HepG2 (cell line): ENCODE results near the gene IL16. TPM values are rescaled to one million over a fixed set of nuclear protein-coding genes. Genes with fewer than 3 reads are reported as not detected.

ENCODE experiments used
- ATAC-seq: fragments of 200-7000 bp; cut with Tn5 transposase; 3 replicates; pipeline ENCODE4 v1.9.1; 2020; ENCODE audit warnings: mild to moderate bottlenecking, moderate library complexity
- BruUV-seq: library from RNA; stranded (reverse); fragments of 400-500 nt; replicated peaks from 2 replicates; lab custom pipeline; 2021; lab: Mats Ljungman, UMichigan
- CTCF ChIA-PET: fragments of 300-600 bp; formaldehyde crosslinking; extraction: SDS; loops from one replicate; lab custom pipeline; 2021; ENCODE audit warnings: low total read pairs, inconsistent platforms, low intra/inter-chr PET ratio; lab: Yijun Ruan, JAX
- POLR2A ChIA-PET: fragments of 350-600 bp; sonication (Branson Sonifier 250); formaldehyde crosslinking; loops from one replicate; lab custom pipeline; 2020; ENCODE audit warnings: antibody characterized with exemption, inconsistent platforms; lab: Yijun Ruan, JAX
- DNase-seq: peaks from one replicate; pipeline ENCODE4 v3.0.0-alpha.2; 2015; ENCODE audit warnings: low spot score
- FAIRE-seq: peaks from 3 replicates; lab custom pipeline; 2011; peaks lifted over from hg19 to GRCh38; lab: Jason Lieb, UNC
- H2AFZ ChIP-seq: one replicate; pipeline ENCODE4 v1.6.1; 2011; ENCODE audit warnings: low read length, inconsistent platforms
- H3K27ac ChIP-seq: fragments of 300-600 bp; 3 replicates; pipeline ENCODE4 v1.8.0; 2011; ENCODE audit warnings: mixed run types, mild to moderate bottlenecking, mixed read lengths, low read length, inconsistent platforms; ENCODE audit not compliant: insufficient read depth; ENCODE audit errors: extremely low read length
- H3K27me3 ChIP-seq, 2 experiments: fragments of 200-600 bp in 1 of 2; 2 replicates in 1 of 2; 3 replicates in 1 of 2; pipeline versions ENCODE4 v1.6.0 to v1.8.0; 2011; ENCODE audit warnings: low read length in 2 of 2, mild to moderate bottlenecking in 2 of 2, moderate library complexity in 2 of 2, inconsistent platforms in 1 of 2; ENCODE audit not compliant: insufficient read depth in 2 of 2, control insufficient read depth in 1 of 2
- H3K36me3 ChIP-seq, 2 experiments: fragments of 200-600 bp in 1 of 2; replicated peaks in 1 of 2; 2 replicates in 1 of 2; 3 replicates in 1 of 2; pipeline versions ENCODE4 v1.5.1 to v1.8.0; 2011; ENCODE audit warnings: low read length in 2 of 2, inconsistent platforms in 1 of 2; ENCODE audit not compliant: insufficient read depth in 2 of 2, control insufficient read depth in 1 of 2
- H3K4me1 ChIP-seq: 2 replicates; pipeline ENCODE4 v1.5.1; 2012; ENCODE audit warnings: low read length, inconsistent platforms; ENCODE audit not compliant: insufficient read depth
- H3K4me2 ChIP-seq: 2 replicates; pipeline ENCODE4 v1.6.0; 2011; ENCODE audit warnings: low read depth, low read length, inconsistent platforms
- H3K4me3 ChIP-seq, 3 experiments: fragments of 200-600 bp in 1 of 3; sonication (generic), shearing (Covaris generic) in 1 of 3; replicated peaks in 1 of 3; 2 replicates each; pipeline ENCODE4 v1.5.1; 2011 to 2016; ENCODE audit warnings: low read length in 3 of 3, inconsistent platforms in 2 of 3, low read depth in 2 of 3, mild to moderate bottlenecking in 2 of 3, control low read depth in 1 of 3, mixed read lengths in 1 of 3; ENCODE audit not compliant: insufficient read depth in 1 of 3
- H3K79me2 ChIP-seq: one replicate; pipeline ENCODE4 v1.6.1; 2011; ENCODE audit warnings: low read length, inconsistent platforms; ENCODE audit not compliant: insufficient read depth
- H3K9ac ChIP-seq: 2 replicates; pipeline ENCODE4 v1.6.0; 2011; ENCODE audit warnings: mild to moderate bottlenecking, low read depth, low read length, inconsistent platforms; ENCODE audit not compliant: insufficient read depth
- H3K9me3 ChIP-seq: 2 replicates; pipeline ENCODE4 v1.5.1; 2012; ENCODE audit warnings: mild to moderate bottlenecking, low read length
- H4K20me1 ChIP-seq: 2 replicates; pipeline ENCODE4 v1.6.0; 2011; ENCODE audit warnings: inconsistent platforms, mild to moderate bottlenecking, low read length, moderate library complexity; ENCODE audit not compliant: insufficient read depth
- ATF3 ChIP-seq: sonication (generic); formaldehyde crosslinking; IDR thresholded peaks from 2 replicates; pipeline ENCODE4 v1.4.0; 2020; ENCODE audit warnings: missing genetic modification reagents
- ELF1 ChIP-seq: sonication (generic); formaldehyde crosslinking; IDR thresholded peaks from 2 replicates; pipeline ENCODE4 v1.4.0; 2020; ENCODE audit warnings: missing genetic modification reagents
- HNF4G ChIP-seq, 2 experiments: sonication (generic) in 1 of 2; formaldehyde crosslinking in 1 of 2; IDR thresholded peaks; 2 replicates each; pipeline versions ENCODE4 v1.4.0 to v1.6.1; 2011 to 2020; ENCODE audit warnings: borderline replicate concordance in 2 of 2, low read depth in 2 of 2, mild to moderate bottlenecking in 2 of 2, low read length in 1 of 2, missing genetic modification reagents in 1 of 2, moderate library complexity in 1 of 2
- HNRNPLL ChIP-seq: fragments of 200-400 bp; formaldehyde crosslinking; IDR thresholded peaks from 2 replicates; pipeline ENCODE4 v1.6.1; 2017; ENCODE audit warnings: mild to moderate bottlenecking, low read depth, low read length; ENCODE audit not compliant: poor library complexity, severe bottlenecking
- KAT2B ChIP-seq: fragments of 150-350 bp; IDR thresholded peaks from 2 replicates; pipeline ENCODE4 v1.6.1; 2014; ENCODE audit warnings: low read depth, low read length, borderline replicate concordance
- MEIS1 ChIP-seq: sonication (generic); formaldehyde crosslinking; IDR thresholded peaks from 2 replicates; pipeline ENCODE4 v1.9.0; 2021; ENCODE audit warnings: mild to moderate bottlenecking, missing genetic modification reagents, moderate library complexity, borderline replicate concordance
- MXD4 ChIP-seq: IDR thresholded peaks from 2 replicates; pipeline ENCODE4 v1.6.1; 2016; ENCODE audit warnings: mild to moderate bottlenecking, missing biosample characterization, missing genetic modification reagents
- MYC ChIP-seq: sonication (generic); formaldehyde crosslinking; IDR thresholded peaks from 2 replicates; pipeline ENCODE4 v1.9.0; 2021; ENCODE audit warnings: missing genetic modification reagents, borderline replicate concordance
- NFYB ChIP-seq: sonication (generic); formaldehyde crosslinking; IDR thresholded peaks from 2 replicates; pipeline ENCODE4 v1.4.0; 2020; ENCODE audit warnings: missing genetic modification reagents
- PPARG ChIP-seq: conservative IDR thresholded peaks from 2 replicates; pipeline ENCODE4 v1.6.1; 2016; ENCODE audit warnings: missing biosample characterization, missing genetic modification reagents
- SP2 ChIP-seq: sonication (generic); formaldehyde crosslinking; IDR thresholded peaks from 2 replicates; pipeline ENCODE4 v1.5.1; 2020; ENCODE audit warnings: mild to moderate bottlenecking, missing genetic modification reagents
- ZNF3 ChIP-seq: IDR thresholded peaks from 2 replicates; pipeline ENCODE4 v1.7.0; 2017; ENCODE audit warnings: inconsistent platforms
- ZNF30 ChIP-seq: sonication (generic); formaldehyde crosslinking; IDR thresholded peaks from 2 replicates; pipeline ENCODE4 v1.5.0; 2020; ENCODE audit warnings: mild to moderate bottlenecking, missing genetic modification reagents
- ZNF749 ChIP-seq: sonication (generic); formaldehyde crosslinking; IDR thresholded peaks from 2 replicates; pipeline ENCODE4 v1.8.0; 2022; ENCODE audit warnings: mild to moderate bottlenecking, missing genetic modification reagents, moderate library complexity, borderline replicate concordance
- whole genome bisulfite sequencing: methylation state at CpG from one replicate; pipeline ENCODE4 v1.1.6; 2017; ENCODE audit warnings: low lambda C conversion rate; 5-methylcytosine and 5-hydroxymethylcytosine counted together
- in situ Hi-C: cut with HindIII; loops from 2 replicates; pipeline ENCODE4 v1.10.0; 2017; ENCODE audit warnings: low pct_unique_long_range_greater_than_20kb; ENCODE audit not compliant: extremely low pct_ligation_motif_present
- intact Hi-C: fragments of 100-400 bp; cut with micrococcal nuclease; formaldehyde crosslinking; loops from one replicate; pipeline ENCODE4 v1.10.0; 2022; ENCODE audit not compliant: unreplicated experiment
- polyA plus RNA-seq, 8 experiments: library from polyadenylated mRNA; depleted of rRNA in 3 of 8; stranded (reverse) in 7 of 8; unstranded in 1 of 8; fragments of >200 nt; fragmentation: Illumina TruSeq in 4 of 8; extraction: Trizol in 4 of 8; gene quantifications; 2 replicates each; pipeline versions ENCODE4 v1.2.1 to v1.2.3, GENCODE V29; 2011 to 2016; ENCODE audit warnings: low read depth in 4 of 8, missing spikeins in 1 of 8, mixed read lengths in 1 of 8; ENCODE audit not compliant: insufficient read depth in 1 of 8
- total RNA-seq, 5 experiments: library from RNA; depleted of rRNA; stranded (reverse); fragments of >200 nt; fragmentation: Illumina TruSeq; extraction: Trizol; gene quantifications; 2 replicates each; pipeline ENCODE4 v1.2.3, GENCODE V29; 2016; ENCODE audit warnings: low read depth in 1 of 5
- TF ChIP-seq, protein P1 (sequence below): sonication (generic); formaldehyde crosslinking; IDR thresholded peaks from 2 replicates; pipeline ENCODE4 v1.5.1; 2020; ENCODE audit warnings: mild to moderate bottlenecking, missing genetic modification reagents, borderline replicate concordance
- TF ChIP-seq, protein P2 (sequence below): IDR thresholded peaks from 2 replicates; pipeline ENCODE4 v1.6.1; 2016; ENCODE audit warnings: mild to moderate bottlenecking

Gene IL16
- total and polyA plus RNA-seq, 2 of the 13 experiments (the other 11 are each of a cell fraction or from before 2014, with no cell fraction given): 0.03 TPM; not detected in 1

GRCh38 chr15:81196576-81197254, at the start of gene IL16 (continued):
- TF ChIP-seq MYC (no peak), KAT2B (no peak), MXD4 (CRISPR knock-in tag) (no peak)

- in situ Hi-C loops (no loop called here), intact Hi-C loops (no loop called here)
- Histone ChIP-seq H3K4me1 (no peaks in the 10 kb centered on the region), H3K4me2 (no peak overlapping the region), H3K36me3 (no peaks in the 10 kb centered on the region), H2AFZ (no peak overlapping the region), H3K79me2 (no peaks in the 10 kb centered on the region), H3K4me3 (no peak overlapping the region), H3K9me3 (no peaks in the 10 kb centered on the region), H3K27me3 (peaks cover 0 to 7% of the 10 kb centered on the region in 2 experiments; a peak in 1 of 5 replicates), H4K20me1 (no peaks in the 10 kb centered on the region), H3K27ac (no peak overlapping the region), H3K9ac (no peak overlapping the region)
- no TSS peak for BruUV-seq
- FAIRE-seq: no peak
- DNase-seq: no peak
- WGBS: 5% methylated on average over 7 of the region's 7 CpGs
- ChIA-PET POLR2A (no interaction called here), CTCF (no interaction called here)
- no peak for ATAC-seq
- no peak for TF ChIP-seq MEIS1 (CRISPR knock-in tag)
- TF ChIP-seq ZNF749 (CRISPR knock-in tag): no peak
- no peak for TF ChIP-seq ELF1 (CRISPR knock-in tag)
- TF ChIP-seq SP2 (CRISPR knock-in tag): no peak
- no peak for TF ChIP-seq ATF3 (CRISPR knock-in tag)
- no peak for TF ChIP-seq ZNF30 (CRISPR knock-in tag)
- TF ChIP-seq, protein P1, sequence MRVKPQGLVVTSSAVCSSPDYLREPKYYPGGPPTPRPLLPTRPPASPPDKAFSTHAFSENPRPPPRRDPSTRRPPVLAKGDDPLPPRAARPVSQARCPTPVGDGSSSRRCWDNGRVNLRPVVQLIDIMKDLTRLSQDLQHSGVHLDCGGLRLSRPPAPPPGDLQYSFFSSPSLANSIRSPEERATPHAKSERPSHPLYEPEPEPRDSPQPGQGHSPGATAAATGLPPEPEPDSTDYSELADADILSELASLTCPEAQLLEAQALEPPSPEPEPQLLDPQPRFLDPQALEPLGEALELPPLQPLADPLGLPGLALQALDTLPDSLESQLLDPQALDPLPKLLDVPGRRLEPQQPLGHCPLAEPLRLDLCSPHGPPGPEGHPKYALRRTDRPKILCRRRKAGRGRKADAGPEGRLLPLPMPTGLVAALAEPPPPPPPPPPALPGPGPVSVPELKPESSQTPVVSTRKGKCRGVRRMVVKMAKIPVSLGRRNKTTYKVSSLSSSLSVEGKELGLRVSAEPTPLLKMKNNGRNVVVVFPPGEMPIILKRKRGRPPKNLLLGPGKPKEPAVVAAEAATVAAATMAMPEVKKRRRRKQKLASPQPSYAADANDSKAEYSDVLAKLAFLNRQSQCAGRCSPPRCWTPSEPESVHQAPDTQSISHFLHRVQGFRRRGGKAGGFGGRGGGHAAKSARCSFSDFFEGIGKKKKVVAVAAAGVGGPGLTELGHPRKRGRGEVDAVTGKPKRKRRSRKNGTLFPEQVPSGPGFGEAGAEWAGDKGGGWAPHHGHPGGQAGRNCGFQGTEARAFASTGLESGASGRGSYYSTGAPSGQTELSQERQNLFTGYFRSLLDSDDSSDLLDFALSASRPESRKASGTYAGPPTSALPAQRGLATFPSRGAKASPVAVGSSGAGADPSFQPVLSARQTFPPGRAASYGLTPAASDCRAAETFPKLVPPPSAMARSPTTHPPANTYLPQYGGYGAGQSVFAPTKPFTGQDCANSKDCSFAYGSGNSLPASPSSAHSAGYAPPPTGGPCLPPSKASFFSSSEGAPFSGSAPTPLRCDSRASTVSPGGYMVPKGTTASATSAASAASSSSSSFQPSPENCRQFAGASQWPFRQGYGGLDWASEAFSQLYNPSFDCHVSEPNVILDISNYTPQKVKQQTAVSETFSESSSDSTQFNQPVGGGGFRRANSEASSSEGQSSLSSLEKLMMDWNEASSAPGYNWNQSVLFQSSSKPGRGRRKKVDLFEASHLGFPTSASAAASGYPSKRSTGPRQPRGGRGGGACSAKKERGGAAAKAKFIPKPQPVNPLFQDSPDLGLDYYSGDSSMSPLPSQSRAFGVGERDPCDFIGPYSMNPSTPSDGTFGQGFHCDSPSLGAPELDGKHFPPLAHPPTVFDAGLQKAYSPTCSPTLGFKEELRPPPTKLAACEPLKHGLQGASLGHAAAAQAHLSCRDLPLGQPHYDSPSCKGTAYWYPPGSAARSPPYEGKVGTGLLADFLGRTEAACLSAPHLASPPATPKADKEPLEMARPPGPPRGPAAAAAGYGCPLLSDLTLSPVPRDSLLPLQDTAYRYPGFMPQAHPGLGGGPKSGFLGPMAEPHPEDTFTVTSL (CRISPR knock-in tag): no peak
- no peak for TF ChIP-seq NFYB (CRISPR knock-in tag)
- no peak for TF ChIP-seq PPARG (CRISPR knock-in tag)
- TF ChIP-seq HNRNPLL: no peak
- TF ChIP-seq HNF4G (IDR thresholded peaks at IDR 0.05; ENCODE audit: borderline replicate concordance, low read depth, low read length): no peak
- TF ChIP-seq HNF4G (CRISPR knock-in tag; IDR thresholded peaks at IDR 0.05; ENCODE audit: borderline replicate concordance, low read depth): no peak
- TF ChIP-seq, protein P2, sequence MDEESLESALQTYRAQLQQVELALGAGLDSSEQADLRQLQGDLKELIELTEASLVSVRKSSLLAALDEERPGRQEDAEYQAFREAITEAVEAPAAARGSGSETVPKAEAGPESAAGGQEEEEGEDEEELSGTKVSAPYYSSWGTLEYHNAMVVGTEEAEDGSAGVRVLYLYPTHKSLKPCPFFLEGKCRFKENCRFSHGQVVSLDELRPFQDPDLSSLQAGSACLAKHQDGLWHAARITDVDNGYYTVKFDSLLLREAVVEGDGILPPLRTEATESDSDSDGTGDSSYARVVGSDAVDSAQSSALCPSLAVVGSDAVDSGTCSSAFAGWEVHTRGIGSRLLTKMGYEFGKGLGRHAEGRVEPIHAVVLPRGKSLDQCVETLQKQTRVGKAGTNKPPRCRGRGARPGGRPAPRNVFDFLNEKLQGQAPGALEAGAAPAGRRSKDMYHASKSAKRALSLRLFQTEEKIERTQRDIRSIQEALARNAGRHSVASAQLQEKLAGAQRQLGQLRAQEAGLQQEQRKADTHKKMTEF (CRISPR knock-in tag): no peak
- no peak for TF ChIP-seq ZNF3 (CRISPR knock-in tag)
Measured at GRCh38 chr15:81151389-81151788, 45.3 kb upstream of the IL16 start.
